Heart right ventricle (tissue), 16 donors: Measurements from ENCODE around the gene GPR37. TPM values are rescaled to one million over a fixed set of nuclear protein-coding genes. Genes with fewer than 3 reads are reported as not detected.

Source experiments
- ATAC-seq, 8 donors: fragments of 200-7000 bp; cut with Tn5 transposase; one replicate each; pipeline ENCODE4 v1.9.1; 2020; ENCODE audit warnings: mild to moderate bottlenecking in 8 of 8, moderate library complexity in 8 of 8, moderate number of reproducible peaks in 1 of 8
- DNase-seq, 2 donors: peaks; one replicate each; pipeline ENCODE4 v3.0.0-alpha.2; 2020
- H3K27ac ChIP-seq, 10 donors: fragments of 200-600 bp; sonication (generic) in 2 of 10; one replicate each; pipeline versions ENCODE4 v1.5.0 to v1.8.0; 2020 to 2022; ENCODE audit warnings: mild to moderate bottlenecking in 3 of 10
- H3K27me3 ChIP-seq, 7 donors: fragments of 200-600 bp; one replicate each; pipeline ENCODE4 v1.8.0; 2021 to 2022; ENCODE audit warnings: mild to moderate bottlenecking in 2 of 7
- H3K36me3 ChIP-seq, 9 donors: fragments of 200-600 bp; sonication (generic) in 1 of 9; one replicate each; pipeline versions ENCODE4 v1.5.0 to v1.8.0; 2020 to 2022; ENCODE audit warnings: mild to moderate bottlenecking in 2 of 9
- H3K4me1 ChIP-seq, 9 donors: fragments of 200-600 bp; sonication (generic) in 1 of 9; one replicate each; pipeline versions ENCODE4 v1.5.0 to v1.8.0; 2020 to 2022; ENCODE audit warnings: mild to moderate bottlenecking in 4 of 9
- H3K4me3 ChIP-seq, 10 donors: fragments of 200-600 bp; sonication (generic) in 2 of 10; one replicate each; pipeline versions ENCODE4 v1.5.0 to v1.8.0; 2020 to 2022; ENCODE audit warnings: mild to moderate bottlenecking in 7 of 10, moderate library complexity in 2 of 10
- H3K9me3 ChIP-seq, 11 donors: fragments of 200-600 bp in 10 of 11; sonication (generic) in 2 of 11; one replicate each; pipeline versions ENCODE4 v1.5.0 to v1.8.0; 2013 to 2022; ENCODE audit warnings: mild to moderate bottlenecking in 2 of 11, control low read depth in 1 of 11, moderate library complexity in 1 of 11
- WGBS, 2 donors: extraction: QIAGEN DNeasy Blood & Tissue Kit; methylation state at CpG; one replicate each; pipeline ENCODE4 v1.1.7; 2013; ENCODE audit warnings: inconsistent platforms in 1 of 2; 5-methylcytosine and 5-hydroxymethylcytosine counted together
- intact Hi-C, 10 donors: fragments of 100-400 bp; cut with DNase I; formaldehyde crosslinking; loops; one replicate each; pipeline versions ENCODE4 v1.11.1 to v1.14.2; 2022
- polyA plus RNA-seq, 2 donors: library from polyadenylated mRNA; stranded (reverse); fragments of 200-250 nt; gene quantifications; one replicate each; pipeline ENCODE4 v1.2.3, GENCODE V29; 2013
- total RNA-seq, 10 donors: library from RNA; stranded (reverse); fragmentation: NEBNext Ultra II Directional in 3 of 10; extraction: Animal tissue kit (Norgen Biotek cat#: 25700) in 3 of 10; gene quantifications; one replicate each; pipeline versions ENCODE4 v1.2.1 to v1.2.4, GENCODE V29; 2021 to 2023
- TF ChIP-seq, protein P1 (sequence below), 9 donors: fragments of 200-600 bp; sonication (generic) in 2 of 9; IDR thresholded peaks; one replicate each; pipeline versions ENCODE4 v1.5.0 to v1.8.0; 2021 to 2022; ENCODE audit warnings: antibody characterized with exemption in 9 of 9, mild to moderate bottlenecking in 5 of 9, moderate library complexity in 1 of 9
- donor health status: Arrhythmogenic right ventricular cardiomyopathy.
- donor health status: ischemic (EF 13 %, LVEDD 7.1; RV severe dilation, severe dysfunction).
- donor health status: healthy with polysubstance abuse.
- donor health status: DM: no; HTN: yes; CAD: no.
- donor health status: DM: no; HTN: no; CAD: no.
- donor health status: ischemic (EF 25% LVEDD 6.9; RV normal size, moderate dysfunction).
- donor health status: ischemic (EF 25% LVEDD 5.7; RV mildly dilated, moderate dysfunction).
- donor health status: healthy.
- donor health status: DM: yes; HTN: yes; CAD: no.
- donor health status: Ischemic cardiomyopathy.
- donor health status: ischemic (EF 35%, LVEDD 5.7; RV mildly dilated, moderate dysfunction).
- donor health status: nonischemic (EF 11% LVEDD 7.7; RV severe dilation, severe dysfunction).
- donor health status: DM: yes; HTN: yes; CAD: no.
- donor health status: PGD.
- donor health status: ischemic (EF 29% LVEDD 5.4; RV normal size, mild dysfunction).
- donor health status: nonischemic (EF 23%, LVEDD 6.1; RV moderate dilation, normal function).

The GPR37 gene
- total and polyA plus RNA-seq, 12 donors = 0.04 to 0.15 (median 0.09) TPM; not detected in 9

DNA sequence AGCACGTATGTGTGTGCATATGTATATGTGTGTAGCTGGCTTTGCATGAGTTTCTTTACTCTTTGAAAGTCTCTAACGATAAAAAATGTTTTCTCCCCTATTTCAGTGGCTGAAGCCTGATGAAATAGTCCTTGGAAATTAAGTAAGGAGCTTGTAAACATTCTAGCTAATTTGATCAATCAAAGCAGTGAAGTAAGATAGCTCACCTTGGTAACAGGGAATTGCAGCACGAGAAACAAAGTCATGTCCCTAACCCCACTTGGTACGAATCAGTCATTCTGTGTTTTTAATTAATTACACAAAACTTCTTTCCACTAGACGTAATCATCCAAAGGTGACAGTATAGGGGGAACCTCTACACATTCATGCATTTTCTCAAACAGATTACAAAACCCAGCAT lies 41.5 kb downstream of the GPR37 start:
- ATAC-seq (no peak), DNase-seq (no peak)
- no peaks in the 10 kb centered on the region for H3K9me3 ChIP-seq
- no peaks in the 10 kb centered on the region for H3K4me1 ChIP-seq
- H3K27ac ChIP-seq = no peak overlapping the region
- H3K27me3 ChIP-seq = no peaks in the 10 kb centered on the region
- H3K36me3 ChIP-seq = no peaks in the 10 kb centered on the region
- intact Hi-C loops = no loop called here
- no peak overlapping the region for H3K4me3 ChIP-seq
- 72 to 86% methylated on average over 5 of the region's 5 CpGs for WGBS, 2 donors
- TF ChIP-seq, protein P1, sequence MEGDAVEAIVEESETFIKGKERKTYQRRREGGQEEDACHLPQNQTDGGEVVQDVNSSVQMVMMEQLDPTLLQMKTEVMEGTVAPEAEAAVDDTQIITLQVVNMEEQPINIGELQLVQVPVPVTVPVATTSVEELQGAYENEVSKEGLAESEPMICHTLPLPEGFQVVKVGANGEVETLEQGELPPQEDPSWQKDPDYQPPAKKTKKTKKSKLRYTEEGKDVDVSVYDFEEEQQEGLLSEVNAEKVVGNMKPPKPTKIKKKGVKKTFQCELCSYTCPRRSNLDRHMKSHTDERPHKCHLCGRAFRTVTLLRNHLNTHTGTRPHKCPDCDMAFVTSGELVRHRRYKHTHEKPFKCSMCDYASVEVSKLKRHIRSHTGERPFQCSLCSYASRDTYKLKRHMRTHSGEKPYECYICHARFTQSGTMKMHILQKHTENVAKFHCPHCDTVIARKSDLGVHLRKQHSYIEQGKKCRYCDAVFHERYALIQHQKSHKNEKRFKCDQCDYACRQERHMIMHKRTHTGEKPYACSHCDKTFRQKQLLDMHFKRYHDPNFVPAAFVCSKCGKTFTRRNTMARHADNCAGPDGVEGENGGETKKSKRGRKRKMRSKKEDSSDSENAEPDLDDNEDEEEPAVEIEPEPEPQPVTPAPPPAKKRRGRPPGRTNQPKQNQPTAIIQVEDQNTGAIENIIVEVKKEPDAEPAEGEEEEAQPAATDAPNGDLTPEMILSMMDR (IDR thresholded peaks at IDR 0.05) = no peak

DNA sequence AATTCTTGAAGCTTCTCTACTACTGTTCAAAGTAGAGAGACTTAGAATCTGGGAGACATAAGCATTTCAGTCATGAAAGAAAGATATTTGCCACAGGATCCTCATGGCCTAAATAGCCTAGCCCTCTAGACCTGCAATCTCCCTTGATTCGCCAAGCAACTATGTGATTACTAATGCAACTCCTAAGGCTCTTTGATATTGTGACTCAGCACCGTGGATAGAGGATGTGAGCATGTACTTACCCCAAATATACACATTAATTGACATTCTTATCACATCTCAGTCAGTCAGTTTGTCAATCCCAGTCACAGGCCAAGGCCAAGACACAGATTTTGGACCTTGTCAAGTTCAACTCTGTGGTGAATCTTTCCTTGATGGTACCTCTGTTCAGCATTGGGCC lies 42.6 kb downstream of the GPR37 start:
- intact Hi-C loops = no loop called here
- TF ChIP-seq, protein P1 (IDR thresholded peaks at IDR 0.05) = no peak
- no peaks in the 10 kb centered on the region for H3K27me3 ChIP-seq
- DNase-seq (no peak), ATAC-seq (no peak)
- no peak overlapping the region for H3K27ac ChIP-seq
- no peaks in the 10 kb centered on the region for H3K9me3 ChIP-seq
- H3K36me3 ChIP-seq = no peaks in the 10 kb centered on the region
- no peak overlapping the region for H3K4me3 ChIP-seq
- 47 to 48% methylated on average over 2 of the region's 2 CpGs for WGBS, 2 donors
- no peaks in the 10 kb centered on the region for H3K4me1 ChIP-seq

DNA sequence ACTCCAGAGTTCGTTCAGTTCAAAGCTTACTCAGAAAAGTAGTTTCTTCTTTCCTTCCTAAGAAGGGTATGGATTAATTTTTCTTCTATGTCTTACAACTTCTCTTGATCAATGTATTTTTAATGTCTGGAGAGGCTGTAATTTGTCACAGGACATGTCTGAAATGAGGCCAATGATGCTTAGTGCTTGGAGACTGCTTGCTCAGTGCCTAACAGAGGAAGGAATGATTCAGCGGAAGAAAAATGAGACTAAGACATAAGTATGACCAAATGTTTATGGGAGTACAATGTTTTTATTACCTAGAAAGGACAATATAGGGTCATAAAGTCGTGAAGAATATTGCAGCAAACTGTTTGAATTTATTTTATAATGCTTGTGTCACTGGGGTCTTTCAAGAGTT lies 43.3 kb downstream of the GPR37 start:
- Histone ChIP-seq H3K9me3 (no peaks in the 10 kb centered on the region), H3K4me3 (no peak overlapping the region), H3K27me3 (no peaks in the 10 kb centered on the region), H3K4me1 (no peaks in the 10 kb centered on the region), H3K36me3 (no peaks in the 10 kb centered on the region), H3K27ac (no peak overlapping the region)
- TF ChIP-seq, protein P1 (IDR thresholded peaks at IDR 0.05) = no peak
- 71 to 78% methylated on average over 3 of the region's 3 CpGs for WGBS, 2 donors
- intact Hi-C loops = no loop called here
- ATAC-seq = no peak
- DNase-seq = no peak

DNA sequence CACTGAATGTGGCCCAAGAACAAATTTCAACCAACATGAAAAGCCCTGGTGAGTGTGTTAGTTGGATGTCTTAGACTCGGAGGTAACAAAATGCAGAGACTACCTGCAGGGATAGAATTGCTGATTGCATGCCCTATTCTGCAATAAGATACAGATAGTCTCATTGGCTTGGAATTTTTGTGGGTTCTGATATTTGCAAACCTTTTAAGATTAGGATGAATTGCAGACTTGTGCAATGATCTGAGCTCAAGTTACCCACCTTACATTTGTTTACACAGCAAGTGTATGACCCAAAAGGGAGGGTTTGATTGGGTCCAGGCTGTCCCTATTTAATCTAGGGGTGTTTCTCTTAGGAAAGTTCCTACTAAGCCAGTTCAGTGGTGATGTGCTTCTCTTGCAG lies 45.4 kb downstream of the GPR37 start:
- WGBS, 2 donors = 57 to 70% methylated on average over 1 of the region's 1 CpG
- Histone ChIP-seq H3K4me3 (no peak overlapping the region), H3K4me1 (no peaks in the 10 kb centered on the region), H3K36me3 (no peaks in the 10 kb centered on the region), H3K27ac (no peak overlapping the region), H3K9me3 (no peaks in the 10 kb centered on the region), H3K27me3 (no peaks in the 10 kb centered on the region)
- ATAC-seq = no peak
- intact Hi-C loops = no loop called here
- TF ChIP-seq, protein P1 (IDR thresholded peaks at IDR 0.05) = no peak
- no peak for DNase-seq
